ENCODE data around the gene KRT31. TPM values are rescaled to one million over a fixed set of nuclear protein-coding genes. Genes with fewer than 3 reads are reported as not detected.

The KRT31 gene
- total and polyA plus RNA-seq, 2 of the 4 experiments (the other 2 are of a cell fraction), result 0.05 TPM; not detected in 1

- H4K8ac ChIP-seq (ENCODE audit: low read depth in 2 of 2, low read length in 2 of 2), result no peak within 1 kb of the TSS
- H3K18ac ChIP-seq (ENCODE audit: low read depth, low read length), result 0 out of 2 replicates have a peak within 1 kb of the TSS, but pooled peaks have one; percentile 13
- POLR2A ChIA-PET (ENCODE audit: unreplicated experiment), result no interaction called here
- H4K5ac ChIP-seq (ENCODE audit: low read depth, low read length), result no peak within 1 kb of the TSS
- H3K56ac ChIP-seq (ENCODE audit: extremely low read depth, insufficient read depth, low read length), result no peak within 1 kb of the TSS
- in situ Hi-C loops (cut with MboI; ENCODE audit: low sequenced_read_pairs) (no loop called here), intact Hi-C loops (cut with micrococcal nuclease) (no loop called here), dilution Hi-C loops (cut with HindIII; ENCODE audit: low sequenced_read_pairs, unreplicated experiment) (no loop called here)
- ATAC-seq (ENCODE audit: low read depth) (no peak), DNase-seq (no peak)
- H2BK15ac ChIP-seq (ENCODE audit: low read depth, low read length), result peak within 1 kb of the TSS; percentile 26; the same call in 1 of the 3 replicates
- no peak within 1 kb of the TSS for H3K14ac ChIP-seq (replicated peaks; ENCODE audit: low read depth, low read length)
- no peak within 1 kb of the TSS for H3K9ac ChIP-seq (ENCODE audit: low read depth, low read length)
- no TSS peak for BruUV-seq (replicated peaks)
- 83% methylated on average over 7 of the region's 10 CpGs; no CpG with 5 or more reads in 1 of the 2 experiments for WGBS, 2 experiments (ENCODE audit: extremely low coverage in 2 of 2, insufficient read length in 1 of 2)
- CTCF ChIA-PET, result no interaction called here
- no peaks in the 10 kb centered on the region for H3K36me3 ChIP-seq (ENCODE audit: control insufficient read depth, insufficient read depth, low read length)
- H3K27ac ChIP-seq (ENCODE audit: insufficient read depth, low read length), result no peak within 1 kb of the TSS
- H3K9me3 ChIP-seq (ENCODE audit: control insufficient read depth, insufficient read depth, low read length), result no peaks in the 10 kb centered on the region
- H3K9me1 ChIP-seq (ENCODE audit: insufficient read depth, low read length), result peaks cover 5% of the 10 kb centered on the region
- no peaks in the 10 kb centered on the region for H4K20me1 ChIP-seq (ENCODE audit: insufficient read depth, low read length)
- H3K4me3 ChIP-seq (ENCODE audit: insufficient read depth, low read depth, low read length), result no peak within 1 kb of the TSS
- TF ChIP-seq CEBPB (IDR thresholded peaks at IDR 0.05; ENCODE audit: low read depth, low read length) (no peak), POLR2A (IDR thresholded peaks at IDR 0.05; ENCODE audit: low read depth, low read length) (no peak), RCOR1 (IDR thresholded peaks at IDR 0.05; ENCODE audit: insufficient replicate concordance, low read length) (no peak), BHLHE40 (IDR thresholded peaks at IDR 0.05; ENCODE audit: low read depth, low read length) (no peak), SMC3 (IDR thresholded peaks at IDR 0.05; ENCODE audit: low read depth, low read length) (no peak), FOS (IDR thresholded peaks at IDR 0.05; ENCODE audit: low read depth, low read length) (no peak), RAD21 (IDR thresholded peaks at IDR 0.05; ENCODE audit: low read length) (no peak), USF2 (IDR thresholded peaks at IDR 0.05; ENCODE audit: low read depth, low read length) (no peak), MAZ (IDR thresholded peaks at IDR 0.05; ENCODE audit: borderline replicate concordance, low read depth, low read length) (no peak), CHD1 (IDR thresholded peaks at IDR 0.05; ENCODE audit: low read depth, low read length) (no peak)
- H3K23ac ChIP-seq (ENCODE audit: low read depth, low read length), result no peak within 1 kb of the TSS
- no peak within 1 kb of the TSS for H3K4me2 ChIP-seq (ENCODE audit: low read depth, low read length)
- H2BK5ac ChIP-seq (ENCODE audit: low read depth, low read length, poor library complexity, severe bottlenecking), result no peak within 1 kb of the TSS
- H3K4me1 ChIP-seq (ENCODE audit: control insufficient read depth, insufficient read depth, low read length), result peaks cover 7% of the 10 kb centered on the region; the same call in 1 of the 2 replicates
- H3K79me1 ChIP-seq (ENCODE audit: low read depth in 1 of 2, low read length in 2 of 2), result no peaks in the 10 kb centered on the region
- H2AK5ac ChIP-seq (ENCODE audit: low read depth, low read length), result peak within 1 kb of the TSS; percentile 3; the same call in 1 of the 2 replicates
- H2BK120ac ChIP-seq (ENCODE audit: low read depth, low read length), result no peak within 1 kb of the TSS; the same call in 1 of the 2 replicates
- H2AK9ac ChIP-seq (replicated peaks; ENCODE audit: low read depth, low read length, poor library complexity), result no peak within 1 kb of the TSS
- no peak within 1 kb of the TSS for H3K4ac ChIP-seq (ENCODE audit: low read depth, low read length)
- H4K91ac ChIP-seq (ENCODE audit: insufficient read depth, low read depth, low read length), result no peak within 1 kb of the TSS; the same call in 1 of the 2 replicates
- H3K27me3 ChIP-seq (ENCODE audit: control insufficient read depth, insufficient read depth, low read length), result no peaks in the 10 kb centered on the region
- H2BK20ac ChIP-seq (ENCODE audit: low read depth, low read length), result no peak within 1 kb of the TSS
- H2AFZ ChIP-seq (replicated peaks; ENCODE audit: low read length, poor library complexity), result no peak within 1 kb of the TSS
Observed at GRCh38 chr17:41440531-41441033, 43.2 kb upstream of the KRT31 start, which contains the start of gene KRT38. Gene KRT38, minus strand, starts transcription at chr17:41440983. Its CDS starts 62 bp downstream, at chr17:41440921.
